H1 (cell line): ENCODE measurements around the gene SPTB.
A peak's percentile ranks its signal among the peaks of the same experiment; 100 is the strongest.

Experiments
- CTCF ChIP-seq, 3 experiments: IDR thresholded peaks; 1 replicate in 2 of 3; 2 replicates in 1 of 3; pipeline versions ENCODE4 v1.5.1 to v1.6.1; 2011; ENCODE audit warnings: low read length in 3 of 3, mild to moderate bottlenecking in 3 of 3, inconsistent platforms in 2 of 3, low read depth in 1 of 3, moderate library complexity in 1 of 3; ENCODE audit not compliant: insufficient read depth in 1 of 3; ENCODE audit errors: control extremely low read depth in 1 of 3
- EZH2 ChIP-seq: fragments of 200-600 bp; sonication (generic); IDR thresholded peaks from 2 replicates; pipeline ENCODE4 v1.7.1; 2012; ENCODE audit warnings: low read depth, mild to moderate bottlenecking, moderate library complexity, low read length, inconsistent platforms; ENCODE audit not compliant: severe bottlenecking
- GTF2F1 ChIP-seq: IDR thresholded peaks from 2 replicates; pipeline ENCODE4 v1.6.1; 2012; ENCODE audit warnings: low read depth, low read length, improper control_type of control experiment, borderline replicate concordance
- POLR2A ChIP-seq, 2 experiments: IDR thresholded peaks; 1 replicate in 1 of 2; 2 replicates in 1 of 2; pipeline ENCODE4 v1.6.1; 2011; ENCODE audit warnings: low read depth in 2 of 2, low read length in 2 of 2, mild to moderate bottlenecking in 2 of 2; ENCODE audit errors: control extremely low read depth in 1 of 2

GRCh38 chr14:64753374-64753773, 126.3 kb downstream of the SPTB start:
- no peak for TF ChIP-seq EZH2
- peak in 1 of 2 experiments; percentile 66; a peak in 2 of 3 replicates for TF ChIP-seq POLR2A (IDR thresholded peaks at IDR 0.05; ENCODE audit: control extremely low read depth in 1 of 2, low read depth in 2 of 2, low read length in 2 of 2)
- TF ChIP-seq CTCF (IDR thresholded peaks at IDR 0.05; ENCODE audit: control extremely low read depth in 1 of 3, insufficient read depth in 1 of 3, low read depth in 1 of 3, low read length in 3 of 3) = no peak
- TF ChIP-seq GTF2F1 = no peak
